Measurements from ENCODE around the gene CD52. TPM values are rescaled to one million over a fixed set of nuclear protein-coding genes. Genes with fewer than 3 reads are reported as not detected.

Gene CD52
- total RNA-seq, 4 donors from 2014 or later, result 1.9 to 22.1 (median 9.4) TPM

- Histone ChIP-seq H3K36me3 (peaks cover 0 to 66% (median 0%) of the 10 kb centered on the region in 3 donors), H3K4me3 (no peak overlapping the region), H3K27ac (peak overlapping the region in 3 of 4 donors; percentile 68 to 86 (median 77)), H3K27me3 (peaks cover 0 to 37% (median 0%) of the 10 kb centered on the region in 4 donors), H3K4me1 (peaks cover 3 to 26% (median 5%) of the 10 kb centered on the region in 3 donors), H3K9me3 (no peaks in the 10 kb centered on the region)
- DNase-seq, result no peak
- no peak for TF ChIP-seq POLR2A (IDR thresholded peaks at IDR 0.05)
- TF ChIP-seq CTCF (IDR thresholded peaks at IDR 0.05), result no peak
- 91 to 100% methylated on average over 2 to 4 of the region's 4 CpGs for WGBS, 2 donors
- intact Hi-C loops (cut with DNase I), result no loop called here
Observed at GRCh38 chr1:26337625-26338024, 19.9 kb downstream of the CD52 start.

- H3K27ac ChIP-seq, result no peak overlapping the region
- peaks cover 3 to 26% (median 5%) of the 10 kb centered on the region in 3 donors for H3K4me1 ChIP-seq
- TF ChIP-seq POLR2A (IDR thresholded peaks at IDR 0.05) (no peak), CTCF (IDR thresholded peaks at IDR 0.05) (no peak)
- peaks cover 0 to 69% (median 0%) of the 10 kb centered on the region in 3 donors for H3K36me3 ChIP-seq
- DNase-seq, result no peak
- H3K4me3 ChIP-seq, result no peak overlapping the region
- WGBS, 2 donors, result 69 to 100% methylated on average over 1 of the region's 1 CpG
- intact Hi-C loops (cut with DNase I), result no loop called here
- no peaks in the 10 kb centered on the region for H3K9me3 ChIP-seq
- H3K27me3 ChIP-seq, result peaks cover 0 to 29% (median 0%) of the 10 kb centered on the region in 4 donors
Observed at GRCh38 chr1:26338670-26339069, 20.9 kb downstream of the CD52 start.

- TF ChIP-seq POLR2A (IDR thresholded peaks at IDR 0.05), result no peak
- no peak for TF ChIP-seq CTCF (IDR thresholded peaks at IDR 0.05)
- intact Hi-C loops (cut with DNase I), result no loop called here
- no peak for DNase-seq
- Histone ChIP-seq H3K36me3 (peaks cover 0 to 71% (median 0%) of the 10 kb centered on the region in 3 donors), H3K4me1 (peaks cover 3 to 25% (median 5%) of the 10 kb centered on the region in 3 donors), H3K4me3 (no peak overlapping the region), H3K27ac (no peak overlapping the region), H3K27me3 (peaks cover 0 to 15% (median 0%) of the 10 kb centered on the region in 4 donors), H3K9me3 (no peaks in the 10 kb centered on the region)
- 55 to 70% methylated on average over 4 of the region's 4 CpGs for WGBS, 2 donors
Observed at GRCh38 chr1:26340047-26340481, 22.3 kb downstream of the CD52 start.

GRCh38 chr1:26344147-26344920, 26.6 kb downstream of the CD52 start:
- no peaks in the 10 kb centered on the region for H3K27me3 ChIP-seq
- TF ChIP-seq POLR2A (IDR thresholded peaks at IDR 0.05) (no peak), CTCF (IDR thresholded peaks at IDR 0.05) (no peak)
- WGBS, 2 donors, result 60% methylated on average over 1 of the region's 15 CpGs; no CpG with 5 or more reads in 1 of the 2 donors
- peaks cover 0 to 5% (median 0%) of the 10 kb centered on the region in 3 donors for H3K4me1 ChIP-seq
- intact Hi-C loops (cut with DNase I), result no loop called here
- no peaks in the 10 kb centered on the region for H3K9me3 ChIP-seq
- H3K36me3 ChIP-seq, result peaks cover 0 to 74% (median 8%) of the 10 kb centered on the region in 3 donors
- H3K27ac ChIP-seq, result no peak overlapping the region
- no peak for DNase-seq
- H3K4me3 ChIP-seq, result no peak overlapping the region

GRCh38 chr1:26345718-26346117, 28.0 kb downstream of the CD52 start:
- Histone ChIP-seq H3K4me1 (peaks cover 2 to 17% (median 4%) of the 10 kb centered on the region in 3 donors), H3K27ac (no peak overlapping the region), H3K27me3 (no peaks in the 10 kb centered on the region), H3K9me3 (no peaks in the 10 kb centered on the region), H3K36me3 (peaks cover 0 to 64% (median 8%) of the 10 kb centered on the region in 3 donors), H3K4me3 (no peak overlapping the region)
- TF ChIP-seq POLR2A (IDR thresholded peaks at IDR 0.05) (no peak), CTCF (IDR thresholded peaks at IDR 0.05) (no peak)
- 60% methylated on average over 1 of the region's 15 CpGs; no CpG with 5 or more reads in 1 of the 2 donors for WGBS, 2 donors
- intact Hi-C loops (cut with DNase I), result no loop called here
- no peak for DNase-seq
